SKM-1 treated with dmso at 0.1 percent for 144 hours (cell line): ENCODE measurements around the gene TAF10.
A peak's percentile ranks its signal among the peaks of the same experiment; 100 is the strongest.

Source experiments
- DNase-seq: peaks from one replicate; lab custom pipeline; 2025; ENCODE audit not compliant: unreplicated experiment; lab: John Stamatoyannopoulos, UW

Gene TAF10

DNA sequence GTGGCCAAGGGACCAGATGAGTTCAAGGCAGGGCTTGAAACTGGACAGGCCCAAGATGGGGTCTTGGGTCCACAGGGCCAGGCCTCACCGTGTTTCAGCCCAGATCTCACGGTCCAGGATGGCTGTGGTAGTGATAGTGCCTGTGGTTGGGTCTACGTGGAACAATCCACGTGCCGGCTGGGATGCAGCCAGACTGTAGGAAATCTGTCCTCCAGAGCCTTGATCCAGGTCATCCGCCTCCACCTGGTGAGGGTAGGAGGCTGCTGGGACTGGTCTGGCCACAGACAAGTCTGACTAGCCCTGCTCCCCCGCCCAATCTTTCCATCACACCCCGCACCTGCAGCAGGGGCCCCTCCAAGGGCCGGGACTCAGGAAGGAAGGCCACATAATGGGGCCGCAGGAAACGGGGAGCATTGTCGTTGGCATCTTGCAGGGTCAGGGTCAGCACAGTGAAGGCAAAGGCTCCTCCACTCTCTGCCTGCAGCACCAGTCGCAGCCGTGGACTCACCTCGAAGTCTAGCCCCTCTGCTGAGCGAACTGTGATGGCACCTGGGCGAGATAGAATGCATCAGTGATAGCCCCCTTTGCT, 13.9 kb upstream of the TAF10 start:
- DNase-seq, result no peak

- DNase-seq, result no peak
These were observed 13.3 kb upstream of the TAF10 start for GRCh38 chr11:6625156-6625831.

- no peak for DNase-seq
These were observed 11.7 kb upstream of the TAF10 start for GRCh38 chr11:6623391-6624363.

DNA sequence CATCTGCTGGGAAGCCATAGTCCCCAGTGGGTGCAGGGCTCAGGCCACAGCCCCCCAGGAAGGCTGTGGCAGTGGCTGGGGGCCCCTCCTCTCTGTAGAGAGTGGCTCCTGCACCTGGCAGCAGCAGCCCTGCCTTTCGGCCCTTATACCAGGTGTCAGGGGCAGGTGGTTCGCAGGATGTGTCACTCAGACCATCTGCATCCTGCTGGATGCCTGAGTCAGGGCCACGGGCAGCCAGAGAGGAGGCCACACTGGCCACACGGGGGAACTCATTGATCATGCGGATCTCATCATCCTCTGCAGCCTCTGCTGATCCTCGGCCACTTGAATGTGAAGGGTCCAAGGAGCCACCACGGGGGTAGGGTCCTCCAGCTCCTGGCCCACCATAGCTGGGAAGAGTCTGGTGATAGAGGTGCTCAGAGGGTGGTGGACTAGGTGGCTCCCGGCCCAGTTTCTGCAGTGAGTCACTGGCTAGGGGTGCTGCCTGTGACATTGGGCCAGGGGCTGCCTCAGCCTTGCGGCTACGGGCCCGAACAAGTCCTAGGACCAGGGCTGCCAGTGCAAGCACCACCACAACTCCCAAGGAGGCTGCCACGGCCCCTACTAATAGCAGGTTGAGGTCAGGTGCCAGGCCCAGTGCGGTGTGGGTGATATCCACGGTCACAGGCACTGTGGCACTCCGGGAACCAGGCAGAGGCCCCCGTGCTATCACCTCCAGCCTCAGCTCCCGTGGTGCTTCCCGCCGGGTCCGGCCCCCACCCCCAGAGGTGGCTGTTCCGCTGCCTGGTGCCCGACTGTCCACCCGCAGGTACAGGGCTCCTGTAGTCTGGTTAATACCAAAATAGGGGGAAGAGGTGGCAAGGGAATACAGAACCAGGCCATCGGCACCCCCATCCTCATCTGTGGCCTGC, 10.5 kb upstream of the TAF10 start:
- no peak for DNase-seq

GRCh38 chr11:6621711-6622211, 9.7 kb upstream of the TAF10 start:
- DNase-seq, result no peak

GRCh38 chr11:6620636-6621035, 8.6 kb upstream of the TAF10 start:
- DNase-seq, result no peak

DNA sequence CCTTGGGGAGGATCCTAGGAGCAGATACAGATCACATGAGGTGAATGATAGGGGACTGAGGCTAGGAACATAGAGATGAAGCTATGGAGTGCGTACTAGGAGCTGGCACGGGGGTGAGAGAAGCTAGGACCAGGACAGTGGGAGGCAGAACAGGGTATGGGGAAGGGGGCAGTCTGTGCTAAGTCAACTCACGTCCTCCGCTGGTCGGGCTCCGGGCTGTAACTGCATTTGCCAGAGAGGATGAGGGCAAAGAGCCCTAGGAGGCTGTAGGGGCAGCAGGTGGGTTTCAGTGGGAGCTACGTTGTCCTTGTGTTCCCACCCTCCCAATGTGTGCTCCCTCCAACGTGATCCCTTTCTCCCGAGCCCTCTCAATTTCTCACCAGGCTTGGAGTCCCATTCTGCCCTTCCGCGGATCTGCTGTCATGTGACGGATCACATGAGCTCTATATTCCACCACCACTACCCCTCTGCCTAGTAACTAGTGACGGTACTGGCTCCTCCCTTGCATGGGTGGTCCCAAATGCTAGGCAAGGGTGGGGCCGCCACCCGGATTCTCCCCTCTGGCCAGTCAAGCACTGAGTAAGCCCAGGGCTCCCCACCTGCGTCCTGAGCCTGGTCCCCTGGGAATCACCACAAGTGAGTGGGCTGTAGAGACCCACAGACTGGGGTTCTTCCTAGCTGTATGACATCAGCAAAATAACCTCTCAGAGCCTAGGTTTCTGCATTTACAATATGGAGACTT, 7.2 kb upstream of the TAF10 start, which contains the start of gene TPP1:
Gene TPP1 (minus strand): TSS at position 419 of the 742 bp plus-strand sequence. CDS start 22 bp downstream, at position 397.
- peak; percentile 88 for DNase-seq

DNA sequence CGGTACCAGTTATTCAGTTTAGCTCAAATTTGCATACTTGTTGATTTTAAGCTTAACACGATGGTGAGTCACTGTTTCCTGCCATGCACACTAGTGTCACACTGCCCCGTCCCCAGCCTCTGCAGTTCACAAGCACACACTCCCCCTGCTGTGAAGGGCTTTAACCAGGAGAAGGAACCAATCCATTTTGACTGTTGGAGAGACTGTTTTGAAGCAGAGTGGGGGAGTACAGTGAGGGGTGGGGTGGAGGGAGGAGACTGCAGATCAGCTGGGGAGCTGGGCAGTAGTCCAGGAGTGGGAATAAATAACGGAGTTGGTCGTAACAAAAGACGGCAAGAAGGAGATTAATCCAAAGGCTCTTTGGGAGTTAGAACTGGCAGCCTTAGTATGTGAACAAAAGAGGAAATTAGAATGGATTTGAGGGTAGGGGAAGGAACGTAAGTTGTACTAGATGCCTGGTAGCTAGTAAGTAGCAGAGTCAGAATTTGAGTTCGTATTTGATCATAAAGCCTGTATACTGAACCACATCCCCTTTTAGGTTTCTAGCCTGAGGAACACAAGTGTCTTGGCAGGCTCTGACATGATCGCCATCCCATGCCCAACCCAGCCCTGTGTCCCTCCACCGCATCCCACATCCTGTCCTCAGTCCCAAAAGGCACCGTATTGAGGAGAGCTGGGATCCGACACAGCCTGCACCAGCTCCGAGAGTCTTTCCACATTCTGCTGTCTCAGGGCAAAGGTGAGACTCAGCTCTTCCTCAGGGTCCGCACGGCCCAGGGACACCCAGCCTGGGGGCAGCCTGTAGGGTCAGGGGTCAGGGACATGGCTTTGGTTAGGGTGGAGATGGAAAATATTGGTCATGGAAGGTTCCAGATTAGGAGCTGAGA, 6.3 kb upstream of the TAF10 start:
- peak; percentile 33 for DNase-seq

DNA sequence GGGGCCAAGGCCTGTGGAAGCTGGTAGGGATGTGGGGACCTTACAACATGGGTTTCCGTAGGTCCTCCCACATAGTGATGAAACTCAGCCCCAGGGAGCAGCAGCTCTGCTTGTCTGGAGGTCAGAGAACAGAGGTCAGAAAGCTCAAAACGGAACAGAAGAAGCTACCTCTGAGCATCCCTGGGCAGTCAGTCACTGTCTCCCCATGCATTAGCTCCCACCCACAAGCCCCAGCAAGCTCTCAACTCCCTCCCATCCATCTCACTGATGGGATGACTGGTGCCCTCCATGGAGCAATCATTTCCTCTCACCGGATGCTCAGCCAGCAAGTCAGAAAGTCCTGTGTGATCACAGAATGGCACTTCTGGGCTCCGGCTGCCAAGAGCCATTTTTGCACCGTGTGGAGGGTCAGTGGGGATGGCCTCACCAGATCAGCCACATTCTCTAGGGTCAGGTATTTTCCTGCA, 5.3 kb upstream of the TAF10 start:
- DNase-seq, result no peak

DNA sequence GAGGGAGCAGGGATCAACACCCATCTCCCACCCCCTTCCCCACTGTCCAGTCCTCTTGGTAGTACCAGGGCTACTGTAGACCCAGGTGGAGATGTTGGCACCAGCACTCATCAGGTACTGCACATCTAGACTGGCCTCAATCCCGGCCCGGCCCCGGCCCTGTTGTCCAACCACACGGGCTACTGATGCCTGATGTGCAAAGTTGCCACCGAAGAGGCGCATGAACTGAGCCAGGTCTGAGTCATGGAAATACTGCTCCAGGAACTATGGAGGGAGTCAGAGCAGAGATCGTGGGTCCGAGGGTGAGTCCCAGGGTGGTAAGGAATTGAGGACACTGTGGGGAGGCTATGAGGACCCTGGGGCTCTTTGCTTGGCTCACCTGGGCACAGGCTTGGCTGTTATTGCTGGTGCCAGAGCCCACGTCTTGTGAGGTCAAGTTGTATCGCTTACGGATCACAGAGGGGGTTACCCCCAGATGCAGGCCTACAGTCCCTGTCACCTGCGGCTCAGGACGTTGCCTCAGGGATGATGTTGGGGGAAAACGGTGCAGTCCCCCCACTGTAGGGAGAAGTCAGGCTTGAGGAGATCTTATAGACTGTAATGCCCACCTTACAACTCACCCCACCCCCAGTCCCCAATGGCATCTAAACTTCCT, 4.7 kb upstream of the TAF10 start:
- DNase-seq, result no peak

DNA sequence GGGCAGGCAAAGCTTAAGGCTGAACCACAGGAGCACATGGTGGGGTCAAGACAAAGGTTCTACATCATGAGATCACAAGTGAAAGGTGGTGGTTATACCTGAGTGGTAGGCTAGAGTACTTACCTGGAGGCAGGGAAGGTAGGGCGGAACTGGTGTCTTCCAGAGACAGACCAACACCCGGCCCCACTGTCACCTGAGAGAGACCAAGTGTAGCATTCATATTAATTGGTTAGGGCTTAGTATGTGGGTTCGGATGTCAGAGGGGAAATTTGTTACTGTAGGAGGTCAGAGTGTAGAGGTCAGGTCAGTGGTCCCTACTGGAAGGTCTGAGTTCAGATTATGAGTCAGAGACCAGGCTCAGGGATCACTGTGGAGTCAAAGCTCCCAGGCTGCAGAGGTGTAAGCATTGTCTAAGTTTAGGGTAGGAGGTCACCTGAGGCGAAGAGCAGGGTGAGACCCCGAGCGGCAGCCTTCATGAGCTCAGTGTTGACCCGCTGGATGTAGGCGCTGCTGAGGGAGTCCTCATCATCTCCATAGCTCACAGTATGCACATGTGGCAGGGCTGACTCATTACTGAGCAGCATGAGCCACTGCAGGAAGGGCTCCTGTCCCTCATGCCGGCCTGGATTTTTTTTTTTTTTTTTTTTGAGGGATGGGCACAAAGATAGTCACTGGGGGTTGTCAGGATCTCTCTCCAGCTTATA, 4.0 kb upstream of the TAF10 start:
- no peak for DNase-seq

- DNase-seq, result no peak
These were observed 3.0 kb upstream of the TAF10 start for GRCh38 chr11:6615046-6615445.

- no peak for DNase-seq
These were observed 2.4 kb upstream of the TAF10 start for GRCh38 chr11:6614446-6614845.

GRCh38 chr11:6613496-6613895, 1.5 kb upstream of the TAF10 start:
- no peak for DNase-seq

GRCh38 chr11:6611963-6612212, 128 bp downstream of the TAF10 start:
- no peak for DNase-seq

GRCh38 chr11:6611092-6611962, 689 bp downstream of the TAF10 start:
- no peak for DNase-seq

DNA sequence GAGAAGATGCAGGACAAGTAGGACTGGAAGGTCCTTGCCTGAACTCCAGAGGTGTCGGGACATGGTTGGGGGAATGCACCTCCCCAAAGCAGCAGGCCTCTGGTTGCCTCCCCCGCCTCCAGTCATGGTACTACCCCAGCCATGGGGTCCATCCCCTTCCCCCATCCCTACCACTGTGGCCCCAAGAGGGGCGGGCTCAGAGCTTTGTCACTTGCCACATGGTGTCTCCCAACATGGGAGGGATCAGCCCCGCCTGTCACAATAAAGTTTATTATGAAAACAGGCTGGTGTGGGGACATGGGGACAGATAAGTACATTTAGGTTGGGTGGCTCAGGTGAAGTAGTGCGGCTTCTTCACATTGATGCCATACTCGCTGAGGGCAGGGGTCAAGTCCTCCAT, 1.4 kb downstream of the TAF10 start:
- no peak for DNase-seq
